Vagina (tissue), 2 donors: ENCODE results near the gene ADAP1. TPM values are rescaled to one million over a fixed set of nuclear protein-coding genes. Genes with fewer than 3 reads are reported as not detected.
A peak's percentile ranks its signal among the peaks of the same experiment; 100 is the strongest.

Experiments used
- DNase-seq, 2 donors: peaks; one replicate each; pipeline ENCODE4 v3.0.0-alpha.2; 2017; ENCODE audit errors: extremely low spot score in 2 of 2
- H3K27ac ChIP-seq: fragments of 200-600 bp; sonication (generic); one replicate; pipeline ENCODE4 v1.5.1; 2019
- H3K27me3 ChIP-seq: fragments of 200-600 bp; sonication (generic); one replicate; pipeline ENCODE4 v1.5.1; 2019
- H3K36me3 ChIP-seq, 2 donors: fragments of 200-600 bp; sonication (generic); one replicate each; pipeline ENCODE4 v1.5.1; 2017 to 2019
- H3K4me1 ChIP-seq: fragments of 200-600 bp; sonication (generic); one replicate; pipeline ENCODE4 v1.5.1; 2019
- H3K4me3 ChIP-seq, 2 donors: fragments of 200-600 bp; sonication (generic); 1 replicate in 1 of 2; 2 replicates in 1 of 2; pipeline ENCODE4 v1.5.1; 2016 to 2019
- H3K9me3 ChIP-seq: fragments of 200-600 bp; sonication (generic); one replicate; pipeline ENCODE4 v1.5.1; 2019
- CTCF ChIP-seq, 3 experiments: fragments of 450-650 bp in 2 of 3; fragments of 200-600 bp in 1 of 3; sonication (generic) in 1 of 3; IDR thresholded peaks; one replicate each; pipeline ENCODE4 v1.5.1; 2017 to 2019; ENCODE audit warnings: antibody characterized with exemption in 3 of 3, mild to moderate bottlenecking in 2 of 3, moderate library complexity in 2 of 3
- POLR2A ChIP-seq, 2 donors: fragments of 450-650 bp; IDR thresholded peaks; one replicate each; pipeline ENCODE4 v1.6.1; 2017; ENCODE audit warnings: antibody characterized with exemption in 2 of 2, mild to moderate bottlenecking in 2 of 2, moderate library complexity in 2 of 2
- POLR2AphosphoS5 ChIP-seq, 2 donors: sonication (generic); formaldehyde crosslinking; IDR thresholded peaks; one replicate each; pipeline ENCODE4 v1.9.0; 2017; ENCODE audit warnings: antibody characterized with exemption in 2 of 2, mild to moderate bottlenecking in 2 of 2, low read depth in 1 of 2; ENCODE audit not compliant: insufficient read depth in 1 of 2
- intact Hi-C: fragments of 100-400 bp; cut with DNase I; formaldehyde crosslinking; loops from one replicate; pipeline ENCODE4 v1.15.1; 2023
- total RNA-seq: library from RNA; depleted of rRNA; stranded (reverse); fragments of >200 nt; gene quantifications from one replicate; pipeline ENCODE4 v1.2.3, GENCODE V29; 2016

ADAP1 gene
- total RNA-seq, 1 donor from 2014 or later = 4.2 TPM

GRCh38 chr7:953547-954327 lies 743 bp downstream of the ADAP1 start:
- no peaks in the 10 kb centered on the region for H3K36me3 ChIP-seq
- peak overlapping the region; percentile 38 to 60 for H3K4me3 ChIP-seq
- intact Hi-C loops = no loop called here
- no peaks in the 10 kb centered on the region for H3K9me3 ChIP-seq
- H3K27me3 ChIP-seq = no peaks in the 10 kb centered on the region
- TF ChIP-seq CTCF (IDR thresholded peaks at IDR 0.05) = no peak
- no peak for TF ChIP-seq POLR2AphosphoS5 (IDR thresholded peaks at IDR 0.05; ENCODE audit: insufficient read depth in 1 of 2, low read depth in 1 of 2)
- no peak for TF ChIP-seq POLR2A (IDR thresholded peaks at IDR 0.05)
- no peak overlapping the region for H3K27ac ChIP-seq
- H3K4me1 ChIP-seq = peaks cover 11% of the 10 kb centered on the region
- DNase-seq = no peak

DNA sequence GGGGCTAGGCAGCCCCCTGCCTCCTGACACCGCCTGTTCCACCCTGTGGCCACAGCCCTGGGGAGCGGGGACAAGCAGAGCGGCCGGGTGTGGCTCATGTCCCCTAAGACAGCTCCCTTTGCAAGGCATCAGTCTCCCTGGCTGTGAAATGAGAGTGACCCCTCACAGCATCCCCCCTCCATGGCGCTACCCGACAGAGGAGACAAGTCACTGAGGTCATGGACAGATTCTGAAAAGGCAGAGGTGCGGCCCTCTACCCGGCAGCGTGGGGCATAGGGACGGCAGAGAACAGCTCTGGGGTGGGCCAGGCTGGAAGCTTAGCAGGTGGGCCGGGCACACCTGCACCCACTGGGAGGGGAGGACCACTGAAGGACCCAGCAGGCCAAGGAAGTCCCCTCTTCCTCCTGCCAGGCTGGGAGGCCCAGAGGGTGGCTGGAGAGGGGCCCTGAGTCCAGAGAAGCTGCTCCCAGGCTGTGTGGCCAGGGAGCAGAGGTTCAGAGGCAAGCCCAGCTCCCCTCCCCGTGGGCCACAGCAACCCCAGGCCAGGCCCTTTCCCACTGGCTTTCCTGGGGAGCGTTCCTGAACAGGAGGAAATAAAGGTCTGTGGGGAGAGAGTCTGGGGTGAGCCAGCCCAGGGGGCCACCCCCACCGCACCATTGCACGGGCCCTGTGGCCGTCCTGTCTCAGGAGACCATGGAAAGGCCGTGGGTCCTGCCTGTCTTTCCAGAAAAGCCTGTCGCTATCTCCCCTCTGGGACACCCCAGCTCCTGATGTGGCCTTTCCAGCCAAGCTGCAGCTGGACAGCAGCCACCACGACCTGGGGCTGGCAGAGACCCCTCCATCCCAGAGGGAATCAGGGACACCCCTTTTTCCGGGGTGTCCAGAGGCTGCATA lies 1.7 kb downstream of the ADAP1 start:
- Histone ChIP-seq H3K36me3 (no peaks in the 10 kb centered on the region), H3K9me3 (no peaks in the 10 kb centered on the region), H3K27me3 (no peaks in the 10 kb centered on the region), H3K4me1 (peaks cover 11% of the 10 kb centered on the region), H3K27ac (no peak overlapping the region), H3K4me3 (peak overlapping the region in 1 of 2 donors; percentile 38)
- no peak for DNase-seq
- no peak for TF ChIP-seq POLR2A (IDR thresholded peaks at IDR 0.05)
- TF ChIP-seq POLR2AphosphoS5 (IDR thresholded peaks at IDR 0.05; ENCODE audit: insufficient read depth in 1 of 2, low read depth in 1 of 2) = no peak
- TF ChIP-seq CTCF (IDR thresholded peaks at IDR 0.05) = no peak
- intact Hi-C loops = no loop called here

- no peaks in the 10 kb centered on the region for H3K36me3 ChIP-seq
- H3K27me3 ChIP-seq = no peaks in the 10 kb centered on the region
- no peak overlapping the region for H3K27ac ChIP-seq
- H3K4me3 ChIP-seq = no peak overlapping the region
- peaks cover 11% of the 10 kb centered on the region for H3K4me1 ChIP-seq
- H3K9me3 ChIP-seq = no peaks in the 10 kb centered on the region
- DNase-seq = no peak
- TF ChIP-seq POLR2A (IDR thresholded peaks at IDR 0.05) (no peak), POLR2AphosphoS5 (IDR thresholded peaks at IDR 0.05; ENCODE audit: insufficient read depth in 1 of 2, low read depth in 1 of 2) (no peak), CTCF (IDR thresholded peaks at IDR 0.05) (no peak)
- intact Hi-C loops = no loop called here
Observed at GRCh38 chr7:951881-952547, 2.5 kb downstream of the ADAP1 start.

DNA sequence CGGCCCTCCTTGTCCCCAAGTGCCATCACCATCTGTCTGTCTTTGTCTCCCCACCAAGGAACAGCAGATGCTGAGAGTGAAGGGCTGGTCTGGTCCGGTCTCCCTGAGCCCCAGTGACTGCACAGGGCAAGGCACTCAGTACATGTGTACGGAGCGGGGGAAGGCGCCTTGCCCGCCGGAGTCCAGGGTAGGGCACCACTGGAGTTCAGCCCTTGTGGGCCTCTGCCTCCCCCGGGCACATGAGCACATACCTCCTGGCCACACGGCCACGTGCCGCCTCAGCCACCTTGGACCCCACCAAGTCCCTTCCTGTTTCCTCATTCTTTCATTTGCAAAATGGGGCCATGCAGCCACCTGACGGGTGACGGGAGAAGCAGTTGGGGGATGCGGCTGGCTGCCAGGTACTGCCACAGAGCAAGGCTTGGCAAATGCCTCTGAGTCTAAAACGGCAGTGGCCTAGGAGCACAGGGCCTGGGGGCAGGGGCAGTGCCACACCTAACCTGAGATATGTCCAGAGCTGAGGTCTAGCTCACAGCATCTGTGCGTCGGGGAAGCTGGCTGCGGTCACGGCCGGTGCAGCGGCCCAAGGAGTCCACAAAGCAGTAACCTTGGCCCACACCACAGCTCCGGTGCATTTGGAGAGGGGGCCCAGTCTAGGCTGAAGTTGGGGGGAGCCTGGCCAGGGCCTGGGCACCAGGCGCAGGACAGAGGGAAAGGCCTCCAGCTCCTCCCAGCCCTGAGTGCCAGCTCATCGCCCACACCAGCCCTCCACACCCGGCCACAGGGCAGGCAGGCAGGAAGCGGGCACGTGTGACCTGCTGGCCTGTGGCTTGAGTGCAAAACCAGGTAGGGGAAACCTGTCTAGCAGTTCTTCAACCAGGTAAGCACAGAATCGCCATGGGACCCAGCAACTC lies 5.2 kb downstream of the ADAP1 start:
- no peaks in the 10 kb centered on the region for H3K27me3 ChIP-seq
- no peak overlapping the region for H3K27ac ChIP-seq
- intact Hi-C loops = no loop called here
- H3K36me3 ChIP-seq = no peaks in the 10 kb centered on the region
- H3K4me1 ChIP-seq = peaks cover 20% of the 10 kb centered on the region
- DNase-seq = no peak
- TF ChIP-seq POLR2A (IDR thresholded peaks at IDR 0.05) (no peak), POLR2AphosphoS5 (IDR thresholded peaks at IDR 0.05; ENCODE audit: insufficient read depth in 1 of 2, low read depth in 1 of 2) (no peak), CTCF (IDR thresholded peaks at IDR 0.05) (no peak)
- no peaks in the 10 kb centered on the region for H3K9me3 ChIP-seq
- H3K4me3 ChIP-seq = no peak overlapping the region
